ENCODE data around the gene CDK6.

CDK6 gene

DNA sequence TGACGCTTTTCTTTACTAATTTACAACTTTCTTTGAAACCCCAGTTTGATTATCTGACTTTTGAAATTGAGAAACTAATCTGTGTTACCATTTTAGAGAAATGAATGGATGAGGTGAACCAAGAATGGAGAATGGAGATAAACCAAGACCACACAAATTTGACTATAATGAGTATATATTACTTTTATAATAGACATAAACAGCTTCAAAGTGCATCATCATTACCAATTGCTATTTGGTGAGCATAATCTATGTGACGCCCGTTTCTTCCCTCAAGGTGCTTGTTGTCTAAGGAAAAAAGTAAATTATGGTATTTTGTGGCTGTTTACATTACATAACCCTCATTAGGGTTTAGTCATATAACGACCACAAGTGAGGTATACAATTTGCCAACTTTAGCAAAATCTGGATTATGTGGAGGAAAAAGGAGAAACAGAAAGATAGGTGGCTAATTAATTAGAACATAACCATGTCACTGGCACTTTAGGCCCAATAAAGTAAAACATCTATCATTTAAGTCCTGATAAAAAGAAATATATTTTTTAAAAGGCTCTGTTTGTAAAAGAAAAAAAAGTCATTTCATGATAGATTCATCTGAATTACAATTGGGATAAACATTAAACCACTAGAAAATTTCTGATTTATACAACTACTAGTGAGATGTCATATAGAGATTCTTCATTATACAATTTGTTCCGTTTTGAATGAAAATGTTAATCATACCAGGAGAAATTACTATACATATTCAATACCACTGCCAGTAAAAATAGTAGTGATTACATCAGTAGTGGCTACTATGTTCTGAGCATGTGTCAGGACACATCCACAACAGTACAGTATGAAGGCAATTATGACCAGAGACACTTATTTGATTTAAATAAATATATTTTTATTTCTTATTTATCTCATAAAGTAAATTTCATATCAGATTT lies 128.0 kb downstream of the CDK6 start:
- no peak for DNase-seq (ENCODE audit: low read depth)

DNA sequence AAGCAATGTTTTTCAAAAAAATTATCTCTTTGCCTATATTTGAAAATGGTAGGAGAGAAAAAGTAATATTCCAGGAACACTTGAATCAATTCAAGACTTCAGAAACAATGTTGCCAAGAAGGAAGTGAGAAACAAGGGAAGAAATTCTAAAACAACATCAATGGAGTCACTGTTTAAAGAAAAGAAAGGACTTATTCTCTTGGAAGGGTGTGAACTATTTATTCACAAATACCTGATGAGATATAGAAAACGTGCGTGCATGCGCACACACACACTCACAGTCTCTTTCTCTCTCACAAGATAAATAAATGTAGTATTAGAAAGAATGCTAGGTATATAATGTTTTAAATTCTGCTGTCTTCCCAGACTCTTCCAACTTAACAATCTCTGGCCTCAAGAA lies 128.9 kb downstream of the CDK6 start:
- no peak for DNase-seq (ENCODE audit: low read depth)

DNA sequence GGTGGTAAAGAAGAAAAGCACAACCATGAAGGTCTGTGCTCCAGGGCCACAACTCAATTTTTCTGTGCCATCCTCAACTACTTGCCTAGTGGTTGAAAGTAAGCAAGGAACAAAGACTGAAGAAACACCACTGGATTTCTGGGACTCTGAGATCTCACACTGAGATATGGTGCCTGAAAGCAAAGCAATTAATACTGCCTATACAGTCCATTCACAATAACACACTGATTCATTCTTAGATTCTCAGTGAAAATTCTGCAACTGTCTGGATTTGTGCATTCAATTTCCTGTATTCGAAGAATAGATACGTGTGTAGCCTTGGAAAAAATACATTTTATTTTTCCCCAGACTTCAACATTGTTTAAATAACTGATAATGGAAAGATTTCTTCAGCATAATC lies 129.8 kb downstream of the CDK6 start:
- no peak for DNase-seq (ENCODE audit: low read depth)

DNA sequence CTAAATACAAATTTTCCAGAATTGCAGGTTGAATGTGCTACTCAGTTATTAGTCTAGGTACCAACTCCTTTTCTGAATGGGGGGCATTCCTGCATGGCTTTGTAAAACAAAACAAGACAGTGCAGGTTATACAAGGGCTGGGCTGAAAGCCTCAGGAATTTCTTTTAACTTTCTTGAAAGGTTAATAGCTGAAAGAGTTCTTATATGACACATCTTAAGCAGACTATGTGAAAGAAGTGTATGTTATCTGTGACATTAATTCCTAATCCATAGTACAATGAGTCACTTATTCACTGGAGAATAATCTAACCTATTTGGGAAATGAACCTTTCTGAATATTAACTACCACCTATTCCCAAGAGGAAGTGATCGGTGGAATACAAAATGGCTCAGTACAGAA lies 130.5 kb downstream of the CDK6 start:
- no peak for DNase-seq (ENCODE audit: low read depth)

DNA sequence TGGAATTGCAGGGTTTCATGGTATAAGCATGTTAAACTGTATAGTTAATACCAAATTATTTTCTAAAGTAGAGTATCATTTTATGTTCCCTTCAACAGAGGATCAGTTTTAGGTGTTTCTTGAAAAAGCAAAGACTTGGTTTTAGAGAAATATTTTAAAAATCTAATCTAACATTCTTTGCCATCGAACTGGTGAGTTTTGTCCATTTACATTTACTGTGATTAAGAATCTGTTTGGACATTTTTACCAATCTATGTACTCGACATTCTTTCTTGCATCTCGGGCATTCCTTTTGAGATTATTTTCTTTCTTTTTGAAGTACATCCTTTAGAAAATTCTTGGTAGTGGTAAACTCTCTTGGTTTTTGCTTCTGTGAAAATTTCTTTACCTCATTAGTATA lies 131.5 kb downstream of the CDK6 start:
- DNase-seq (ENCODE audit: low read depth) = no peak

DNA sequence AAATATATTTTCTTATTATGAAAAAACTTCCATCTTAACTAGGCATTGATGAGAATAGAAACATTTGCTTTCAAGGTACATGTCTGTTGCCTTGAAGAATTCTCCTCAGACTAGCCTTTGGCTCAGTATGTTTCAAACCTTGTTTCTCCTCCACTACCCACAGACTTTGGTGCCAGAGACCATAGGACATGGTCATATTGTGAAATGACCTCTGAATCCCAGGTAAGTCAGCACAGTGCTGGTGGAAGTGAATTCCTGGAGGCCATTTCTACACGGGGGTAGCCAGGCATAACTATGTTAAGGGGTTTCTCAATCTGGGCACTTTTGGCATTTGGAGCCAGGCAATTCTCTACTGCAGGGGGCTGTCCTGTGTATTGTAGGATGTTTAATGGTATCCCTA lies 133.8 kb downstream of the CDK6 start:
- no peak for DNase-seq (ENCODE audit: low read depth)

DNA sequence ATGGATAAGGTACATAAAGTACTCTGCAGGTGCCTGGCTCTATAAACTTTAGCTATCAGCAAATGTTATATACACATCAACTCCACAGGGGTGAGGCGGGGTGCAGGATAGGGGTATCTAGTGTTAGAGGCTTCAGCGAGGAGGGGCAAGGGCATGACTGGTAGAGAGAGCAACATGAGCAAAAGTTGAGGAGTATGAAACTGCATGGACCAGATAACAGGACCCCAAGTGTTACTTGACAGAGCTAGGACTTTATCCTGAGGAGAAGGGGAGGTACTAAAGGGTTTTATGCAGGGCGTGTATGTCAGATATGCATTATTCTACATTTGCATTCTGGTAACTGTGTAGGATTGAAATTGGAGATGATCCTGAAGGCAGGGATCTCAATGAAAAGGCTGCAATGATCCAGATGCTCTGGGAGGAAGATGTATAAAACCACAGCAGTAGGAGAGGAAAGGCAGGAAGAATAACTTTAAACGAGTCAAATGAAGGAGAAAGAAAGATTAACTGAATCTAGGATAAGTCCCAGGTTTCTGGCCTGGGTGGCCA lies 136.3 kb downstream of the CDK6 start:
- DNase-seq (ENCODE audit: low read depth) = no peak

DNA sequence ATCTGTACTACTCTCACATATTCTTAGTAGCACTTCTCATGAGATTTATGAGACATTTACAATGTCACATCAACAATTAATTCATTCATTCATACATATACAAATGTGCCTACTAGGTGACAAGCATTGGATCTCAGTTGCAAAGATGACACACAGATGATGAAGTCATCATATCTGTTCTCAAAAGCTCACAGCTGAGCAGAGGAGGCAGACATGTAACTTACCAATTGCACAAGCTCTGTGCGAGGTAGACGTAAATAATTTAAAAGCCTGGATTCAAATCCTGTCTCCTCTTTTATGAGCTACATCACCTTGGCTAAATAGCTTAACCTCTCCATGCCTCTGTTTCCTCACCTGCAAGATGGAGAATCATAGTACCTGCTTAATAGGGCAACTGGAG lies 136.8 kb downstream of the CDK6 start:
- peak; percentile 64 for DNase-seq (ENCODE audit: low read depth)

DNA sequence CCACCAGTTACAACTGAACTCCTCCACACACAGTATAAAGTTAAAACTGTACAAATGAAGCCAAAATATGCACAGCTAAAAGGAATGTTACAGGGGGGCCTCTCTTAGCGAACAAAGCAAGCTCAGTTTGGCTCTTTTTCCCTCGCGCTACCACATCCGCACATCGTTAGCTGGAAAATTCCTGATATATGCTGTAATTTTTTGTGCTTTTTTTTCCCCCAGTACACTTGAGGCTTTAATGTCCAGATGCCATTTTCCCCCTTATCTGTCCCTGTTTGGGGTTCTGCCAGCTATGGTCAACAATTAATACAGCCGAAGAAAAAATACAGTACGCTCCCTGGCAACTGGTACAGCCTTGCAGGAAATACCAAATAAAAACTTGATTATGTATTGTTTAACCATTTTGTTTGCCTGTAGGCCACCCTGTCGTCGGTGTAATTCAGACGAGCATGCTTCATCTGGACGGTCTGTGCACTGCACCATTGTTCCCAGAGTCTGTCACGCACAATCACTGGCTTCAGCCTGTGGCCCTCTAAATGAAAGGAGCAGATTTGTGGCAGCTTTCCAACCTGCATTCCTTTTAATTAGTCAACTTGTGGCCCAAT lies 138.0 kb downstream of the CDK6 start:
- DNase-seq (ENCODE audit: low read depth) = peak; percentile 89

DNA sequence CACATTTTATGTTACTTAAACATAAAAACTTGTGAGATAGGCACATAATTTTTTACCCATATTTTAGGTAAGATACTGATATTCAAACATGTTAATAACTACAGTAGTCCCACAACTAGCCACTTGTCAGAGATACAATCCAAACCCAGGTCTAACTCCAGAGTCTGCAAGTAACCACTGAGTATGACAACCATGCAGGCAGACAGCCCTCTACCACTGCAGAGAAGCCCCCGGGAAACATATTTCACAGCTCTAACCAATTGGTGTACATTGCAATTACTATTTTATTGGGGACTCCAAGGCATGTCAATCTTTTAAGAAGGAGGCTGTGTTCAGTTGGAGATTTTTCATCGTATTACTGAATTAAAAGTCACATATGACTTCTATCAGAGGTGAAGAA lies 139.0 kb downstream of the CDK6 start:
- DNase-seq (ENCODE audit: low read depth) = no peak

DNA sequence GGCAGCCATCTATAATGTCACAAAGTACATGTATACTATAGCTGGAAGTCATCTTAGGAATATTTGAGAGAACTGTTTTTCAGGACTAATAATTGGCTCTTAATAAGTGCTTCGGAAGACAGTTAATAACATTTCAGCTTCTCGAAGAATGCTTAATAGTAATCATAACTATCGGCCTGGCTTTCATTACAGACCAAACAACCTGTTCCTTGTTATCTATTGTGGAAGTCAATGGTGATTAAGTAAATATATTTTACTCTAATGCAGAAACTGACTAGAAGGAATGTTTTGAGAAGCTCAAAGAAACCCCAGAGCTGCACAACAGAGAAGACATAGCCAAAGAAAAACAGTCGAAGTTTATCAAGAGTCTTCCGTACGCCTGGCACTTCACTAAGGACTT lies 139.4 kb downstream of the CDK6 start:
- DNase-seq (ENCODE audit: low read depth) = no peak

DNA sequence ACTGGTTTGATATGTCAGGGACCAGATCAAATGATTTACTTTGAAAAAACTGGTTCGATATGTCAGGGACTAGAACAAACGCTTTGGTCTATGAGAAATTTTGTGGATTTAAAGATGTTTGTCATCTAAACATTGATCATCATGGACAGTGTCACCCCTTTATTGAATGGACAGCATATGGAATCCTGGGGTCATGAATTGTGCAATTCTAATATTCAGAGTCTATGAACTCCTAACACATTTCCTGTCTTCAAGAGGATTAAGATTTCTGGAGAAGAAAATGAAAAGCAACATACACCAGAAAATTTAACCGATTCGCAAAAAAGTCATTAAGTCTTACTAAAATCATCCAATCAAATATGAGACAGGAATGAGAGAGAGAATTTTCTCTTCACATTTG lies 139.8 kb downstream of the CDK6 start:
- DNase-seq (ENCODE audit: low read depth) = no peak

DNA sequence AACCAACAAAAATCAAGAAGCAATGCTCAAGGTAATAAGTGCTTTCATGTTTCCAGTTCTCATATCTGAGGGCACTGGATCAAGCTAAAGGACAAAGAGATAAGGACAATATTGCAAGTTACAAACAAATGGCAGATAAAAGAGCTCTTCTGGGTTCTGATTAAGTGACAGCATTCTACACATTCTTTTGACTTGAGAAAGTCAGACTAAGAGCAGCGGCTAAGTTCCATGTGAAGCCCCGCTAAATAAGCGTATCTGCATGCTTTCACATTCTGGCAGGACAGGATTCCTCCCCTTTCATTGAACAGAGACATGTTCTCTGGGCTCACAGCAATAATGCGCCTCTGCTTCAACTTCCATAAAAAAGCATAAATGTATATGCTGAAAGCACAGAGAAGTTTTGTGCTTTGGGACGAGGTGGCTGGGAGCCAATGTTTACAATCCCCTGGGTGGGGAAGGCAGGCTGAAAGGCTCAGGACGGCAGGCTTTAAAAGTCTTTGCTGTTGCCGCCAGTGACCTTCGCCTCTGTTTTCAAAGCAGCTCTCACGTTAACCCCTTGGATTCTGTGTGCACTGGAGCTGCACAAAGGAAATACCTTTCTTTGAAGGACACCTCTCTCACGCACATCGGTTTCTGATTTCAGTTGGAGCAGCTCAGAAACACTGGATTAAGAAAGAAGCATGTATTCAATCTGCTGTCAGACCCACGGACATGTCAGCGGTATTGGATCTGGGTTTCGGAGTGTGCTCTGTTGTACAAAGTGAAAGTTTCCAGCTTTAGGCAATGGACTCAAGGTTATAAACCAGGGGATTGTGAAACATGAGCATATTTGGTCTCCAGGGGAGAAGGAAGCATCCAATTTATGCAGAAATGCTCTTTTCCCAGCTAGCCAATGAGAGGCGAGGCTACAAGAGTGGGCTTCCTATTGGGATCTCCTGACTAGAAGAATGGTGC lies 140.8 kb downstream of the CDK6 start:
- DNase-seq (ENCODE audit: low read depth) = peak; percentile 93

DNA sequence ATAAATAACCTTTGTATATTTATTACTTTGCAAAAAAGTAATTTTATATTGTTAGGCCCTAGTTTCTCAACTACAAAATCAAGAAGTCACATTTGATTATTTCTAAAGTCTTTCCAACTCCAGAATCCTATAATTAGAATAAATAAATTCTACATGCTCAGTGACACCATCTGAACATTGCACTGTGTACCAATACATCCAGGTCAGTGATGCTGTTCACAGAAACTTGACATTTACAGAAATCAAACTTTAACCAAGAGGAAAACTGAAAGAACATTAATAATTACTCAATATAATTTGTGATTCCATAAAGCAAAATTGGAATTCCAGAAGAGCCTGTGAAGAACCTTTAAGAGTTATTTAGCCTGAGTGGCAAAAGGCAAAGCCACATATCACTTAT lies 142.2 kb downstream of the CDK6 start:
- DNase-seq (ENCODE audit: low read depth) = no peak

DNA sequence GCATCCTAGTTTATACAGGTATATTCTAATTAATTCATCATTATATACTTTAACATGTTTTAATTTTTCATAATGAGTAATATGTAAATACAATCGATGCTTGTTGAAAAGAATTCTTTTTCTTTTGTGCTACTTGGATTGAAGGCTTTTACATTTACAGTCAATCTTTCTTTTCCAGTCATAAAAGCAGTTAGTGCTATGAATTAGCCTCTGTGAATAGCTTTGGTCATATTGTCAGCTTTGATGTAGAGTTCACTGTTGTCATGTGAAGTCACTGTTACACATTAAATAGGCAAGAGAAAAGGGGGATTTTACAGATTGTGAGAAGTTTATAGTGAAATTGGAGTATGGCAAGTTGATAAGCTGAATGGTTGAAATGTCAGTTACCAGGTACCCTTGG lies 142.9 kb downstream of the CDK6 start:
- DNase-seq (ENCODE audit: low read depth) = no peak

DNA sequence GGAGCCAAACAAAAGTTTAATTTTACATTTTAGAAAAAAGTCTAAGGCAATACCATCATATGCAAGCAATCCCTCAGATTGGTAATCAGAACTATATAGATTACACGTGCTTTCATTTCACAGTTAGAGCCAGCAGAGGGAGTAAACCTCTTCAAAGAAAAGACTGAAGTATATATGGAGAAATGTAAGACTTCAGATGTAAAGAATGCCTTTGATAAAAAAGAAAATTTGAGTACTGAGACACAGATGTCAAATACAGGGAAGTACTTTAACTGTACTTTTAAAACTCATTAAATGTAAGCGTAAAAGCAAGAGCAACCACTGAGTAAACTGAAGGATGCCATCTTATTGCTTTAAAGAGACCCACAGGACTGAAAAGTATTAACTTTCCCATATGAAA lies 144.8 kb downstream of the CDK6 start:
- DNase-seq (ENCODE audit: low read depth) = peak; percentile 65

DNA sequence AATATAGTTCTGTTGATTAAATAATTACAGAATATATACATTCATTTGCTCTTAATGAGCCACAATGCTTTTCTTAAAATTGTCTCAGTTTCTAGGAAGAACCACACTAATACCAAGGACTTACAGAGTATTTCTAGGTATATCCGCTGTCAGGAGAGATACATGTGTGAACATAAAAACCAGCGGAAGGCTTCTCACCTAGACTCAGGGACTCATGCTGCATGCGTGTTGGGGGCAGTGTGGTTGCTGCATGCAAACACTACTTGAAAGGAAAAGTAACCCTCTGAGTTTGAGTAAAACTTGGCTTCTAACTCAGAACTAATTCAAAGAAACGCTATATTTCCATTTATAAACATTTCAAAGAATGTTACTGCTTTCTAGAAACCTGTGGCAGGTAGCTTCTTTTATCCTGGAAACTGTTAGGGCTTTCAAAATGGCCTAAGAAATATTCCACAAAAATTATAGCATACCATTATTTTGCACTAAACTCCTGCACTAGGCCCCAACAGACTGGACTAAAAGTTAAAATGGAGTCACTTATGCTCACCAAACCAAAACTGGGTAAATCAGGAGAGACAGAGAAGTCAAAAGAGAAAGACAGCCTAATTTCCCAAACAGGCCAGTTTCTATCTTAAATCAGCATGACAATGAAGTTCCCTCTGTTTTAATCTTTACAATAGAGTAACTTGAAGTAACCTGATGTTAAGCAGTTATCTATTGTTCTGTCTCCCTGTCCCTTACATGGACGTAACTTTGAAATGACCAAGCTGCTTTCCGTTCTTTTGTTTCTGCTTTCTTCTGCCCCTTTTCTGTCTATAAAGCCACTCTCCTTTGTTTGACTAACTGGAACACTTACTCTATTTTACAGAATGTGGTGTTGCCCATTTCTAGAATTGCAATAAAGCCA lies 151.0 kb downstream of the CDK6 start:
- no peak for DNase-seq (ENCODE audit: low read depth)

DNA sequence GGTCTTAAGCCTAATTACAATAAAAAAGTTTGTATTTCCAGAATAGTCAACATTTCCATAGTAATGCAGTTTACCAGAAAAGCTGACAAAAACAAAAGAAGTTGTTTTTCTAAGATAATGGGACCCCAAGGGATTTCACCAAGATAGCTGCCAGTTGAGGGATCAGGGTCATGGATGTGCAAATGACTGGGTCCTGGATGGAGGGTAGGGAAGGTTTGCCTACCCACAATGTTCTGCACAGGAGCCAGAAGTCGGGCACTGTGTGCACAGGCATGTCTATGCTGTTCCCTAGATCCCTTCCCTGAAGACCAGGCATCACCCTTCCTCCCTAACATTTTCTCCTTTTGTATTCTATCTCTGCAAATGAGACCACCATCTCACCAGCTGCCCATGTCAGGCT lies 152.1 kb downstream of the CDK6 start:
- DNase-seq (ENCODE audit: low read depth) = no peak

DNA sequence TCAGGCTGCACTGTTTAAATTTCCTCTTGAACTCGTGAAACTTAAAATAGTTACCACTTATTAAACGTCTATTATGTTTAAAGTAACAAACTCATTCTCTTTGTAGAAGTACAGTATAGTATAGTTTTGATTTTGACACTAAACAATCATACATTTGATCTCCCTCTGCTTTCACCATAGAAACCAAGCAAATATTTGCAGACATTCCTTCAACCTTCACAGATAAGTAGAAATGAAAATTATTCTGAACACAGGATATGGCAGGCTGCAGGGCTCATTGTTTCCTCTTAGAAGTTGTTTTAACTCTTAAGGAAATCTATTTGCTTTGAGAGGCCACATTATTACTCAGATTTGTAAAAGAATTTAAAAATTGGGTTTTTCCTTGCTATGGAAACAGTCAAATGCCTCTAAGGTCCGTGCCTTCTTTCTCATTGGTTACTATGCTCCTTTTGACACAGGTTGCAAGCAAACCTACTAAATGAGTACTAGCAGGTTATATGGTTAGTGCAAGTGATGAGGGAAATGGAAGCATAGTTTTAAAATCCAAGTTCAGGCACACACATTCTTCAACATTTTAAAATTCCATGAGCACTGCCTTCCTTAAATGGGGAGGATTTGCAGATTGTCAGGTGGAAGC lies 153.4 kb downstream of the CDK6 start:
- peak; percentile 37 for DNase-seq (ENCODE audit: low read depth)

DNA sequence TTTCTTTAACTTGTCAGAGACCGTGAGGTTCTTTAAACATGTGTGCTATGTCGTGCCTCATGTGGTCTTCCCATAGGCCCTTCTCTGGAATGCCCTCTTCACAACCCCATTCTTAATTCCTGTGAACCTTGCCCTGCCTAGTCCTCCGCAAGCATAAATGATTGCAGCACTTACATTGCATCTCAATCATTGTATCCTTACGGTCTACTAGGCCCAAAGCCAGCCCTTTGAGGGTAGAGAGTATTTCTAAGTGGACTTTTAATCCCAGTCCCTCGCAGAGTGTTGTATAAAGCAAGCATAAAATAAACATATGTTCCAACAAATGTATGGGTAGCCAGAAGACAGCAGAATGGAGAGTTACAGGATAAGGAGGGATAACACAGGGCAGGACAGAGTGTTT lies 154.0 kb downstream of the CDK6 start:
- DNase-seq (ENCODE audit: low read depth) = no peak

DNA sequence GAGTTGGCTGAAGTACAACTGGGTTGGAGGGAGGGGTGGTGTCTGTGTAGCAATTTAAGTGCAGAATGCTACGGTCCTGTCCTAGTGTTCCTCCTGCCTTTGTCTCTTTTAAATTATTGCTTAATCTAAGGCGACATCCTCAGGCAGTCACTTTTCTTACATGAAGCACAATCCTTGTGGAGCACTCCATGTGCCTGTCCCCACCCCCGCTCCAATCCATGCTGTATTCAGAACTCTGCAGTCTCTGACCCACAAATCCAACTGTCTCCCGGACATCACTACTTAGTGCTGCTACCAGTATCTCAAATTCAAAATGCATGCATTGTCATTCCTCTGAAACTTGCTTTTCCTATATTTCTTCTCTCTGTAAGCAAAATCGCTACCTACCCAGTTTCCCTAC lies 154.7 kb downstream of the CDK6 start:
- no peak for DNase-seq (ENCODE audit: low read depth)

Data from amniotic epithelial cell (primary cell).